SK-N-SH (cell line): ENCODE data around the gene MMP2. TPM values are rescaled to one million over a fixed set of nuclear protein-coding genes. Genes with fewer than 3 reads are reported as not detected.
A peak's percentile ranks its signal among the peaks of the same experiment; 100 is the strongest.

Source experiments
- CTCF ChIA-PET: fragments of 300-600, 350-600 bp; formaldehyde crosslinking; extraction: SDS; loops from one replicate; lab custom pipeline; 2021; lab: Yijun Ruan, JAX
- POLR2A ChIA-PET: fragments of 350-600 bp; sonication (Branson Sonifier 250); formaldehyde crosslinking; extraction: SDS; loops from one replicate; lab custom pipeline; 2020; ENCODE audit warnings: antibody characterized with exemption, inconsistent platforms; lab: Yijun Ruan, JAX
- DNase-seq: peaks from one replicate; pipeline ENCODE4 v3.0.0; 2012
- H2AFZ ChIP-seq: fragments of 200-600 bp; sonication (generic); 2 replicates; pipeline ENCODE4 v1.8.1; 2016; ENCODE audit warnings: antibody characterized with exemption, mild to moderate bottlenecking, low read depth
- H3F3A ChIP-seq: fragments of 200-600 bp; sonication (generic); replicated peaks from 2 replicates; pipeline ENCODE3; 2016; ENCODE audit warnings: antibody characterized with exemption, mild to moderate bottlenecking; ENCODE audit not compliant: insufficient read depth
- H3K27ac ChIP-seq, 2 experiments: fragments of 200-500 bp in 1 of 2; fragments of 200-600 bp in 1 of 2; sonication (Bioruptor generic) in 1 of 2; sonication (generic), shearing (Covaris generic) in 1 of 2; 2 replicates each; pipeline versions ENCODE4 v1.5.1 to v1.6.1; 2014 to 2016; ENCODE audit warnings: low read depth in 2 of 2, inconsistent platforms in 1 of 2, low read length in 1 of 2, mild to moderate bottlenecking in 1 of 2, mixed read lengths in 1 of 2
- H3K27me3 ChIP-seq: fragments of 200-600 bp; sonication (generic), shearing (Covaris generic); 2 replicates; pipeline ENCODE4 v1.6.1; 2016; ENCODE audit warnings: mixed run types; ENCODE audit not compliant: insufficient read depth
- H3K36me3 ChIP-seq, 2 experiments: fragments of 200-500 bp in 1 of 2; fragments of 200-600 bp in 1 of 2; sonication (Bioruptor generic) in 1 of 2; sonication (generic) in 1 of 2; replicated peaks in 1 of 2; 2 replicates each; pipeline versions ENCODE3 to v1.5.1; 2014 to 2016; ENCODE audit warnings: low read length in 1 of 2, mild to moderate bottlenecking in 1 of 2; ENCODE audit not compliant: insufficient read depth in 2 of 2, control insufficient read depth in 1 of 2
- H3K4me1 ChIP-seq, 2 experiments: fragments of 200-500 bp in 1 of 2; fragments of 200-600 bp in 1 of 2; sonication (Bioruptor generic) in 1 of 2; sonication (generic), shearing (Covaris generic) in 1 of 2; 2 replicates each; pipeline versions ENCODE4 v1.5.1 to v1.6.1; 2014 to 2016; ENCODE audit warnings: low read depth in 1 of 2, low read length in 1 of 2, mixed run types in 1 of 2; ENCODE audit not compliant: insufficient read depth in 2 of 2, control insufficient read depth in 1 of 2
- H3K4me2 ChIP-seq: fragments of 200-600 bp; sonication (generic), shearing (Covaris generic); 2 replicates; pipeline ENCODE4 v1.6.1; 2017; ENCODE audit warnings: mixed run types
- H3K4me3 ChIP-seq, 2 experiments: fragments of 200-500 bp in 1 of 2; fragments of 200-600 bp in 1 of 2; sonication (Bioruptor generic) in 1 of 2; sonication (generic), shearing (Covaris generic) in 1 of 2; 2 replicates each; pipeline versions ENCODE4 v1.5.1 to v1.8.1; 2014 to 2016; ENCODE audit warnings: low read depth in 2 of 2, inconsistent platforms in 1 of 2, low read length in 1 of 2, mild to moderate bottlenecking in 1 of 2, mixed read lengths in 1 of 2, moderate library complexity in 1 of 2
- H3K79me2 ChIP-seq: fragments of 200-600 bp; sonication (generic); 2 replicates; pipeline ENCODE4 v1.8.1; 2017; ENCODE audit warnings: mild to moderate bottlenecking; ENCODE audit not compliant: insufficient read depth
- H3K9ac ChIP-seq: fragments of 200-600 bp; sonication (generic); 2 replicates; pipeline ENCODE4 v1.6.1; 2017; ENCODE audit warnings: mixed run types
- H3K9me2 ChIP-seq: fragments of 200-600 bp; sonication (generic); 2 replicates; pipeline ENCODE4 v1.6.1; 2017; ENCODE audit warnings: mixed run types
- H3K9me3 ChIP-seq: fragments of 200-600 bp; sonication (generic); 2 replicates; pipeline ENCODE4 v1.6.1; 2017; ENCODE audit warnings: mixed run types, mild to moderate bottlenecking, moderate library complexity
- H4K20me1 ChIP-seq: fragments of 200-600 bp; sonication (generic); 2 replicates; pipeline ENCODE4 v1.6.1; 2017; ENCODE audit warnings: mild to moderate bottlenecking, mixed run types; ENCODE audit not compliant: insufficient read depth
- EZH2phosphoT487 ChIP-seq: fragments of 200-600 bp; sonication (generic); IDR thresholded peaks from 2 replicates; pipeline ENCODE4 v1.6.1; 2017; ENCODE audit warnings: low read depth, mixed run types, mild to moderate bottlenecking, antibody characterized with exemption, moderate library complexity, borderline replicate concordance
- FOSL2 ChIP-seq: IDR thresholded peaks from 2 replicates; pipeline ENCODE4 v1.4.0; 2012; ENCODE audit warnings: low read depth, mild to moderate bottlenecking, moderate library complexity, borderline replicate concordance
- GATA2 ChIP-seq: sonication (generic); formaldehyde crosslinking; IDR thresholded peaks from 2 replicates; pipeline ENCODE4 v1.5.0; 2020; ENCODE audit warnings: mild to moderate bottlenecking, missing genetic modification reagents
- MEF2A ChIP-seq: IDR thresholded peaks from 2 replicates; pipeline ENCODE4 v1.4.0; 2012; ENCODE audit warnings: low read depth, borderline replicate concordance
- MXI1 ChIP-seq: IDR thresholded peaks from 2 replicates; pipeline ENCODE4 v1.6.1; 2012; ENCODE audit warnings: mild to moderate bottlenecking, low read depth, low read length, improper control_type of control experiment
- NFIC ChIP-seq: IDR thresholded peaks from 2 replicates; pipeline ENCODE4 v1.4.0; 2012; ENCODE audit warnings: borderline replicate concordance
- NRF1 ChIP-seq: IDR thresholded peaks from 2 replicates; pipeline ENCODE4 v1.6.1; 2012; ENCODE audit warnings: low read depth, mild to moderate bottlenecking, low read length
- PBX3 ChIP-seq: IDR thresholded peaks from 2 replicates; pipeline ENCODE4; 2012
- POLR2AphosphoS5 ChIP-seq: IDR thresholded peaks from 2 replicates; pipeline ENCODE4 v1.6.1; 2012; ENCODE audit warnings: low read depth, low read length
- RCOR1 ChIP-seq: fragments of 150-350 bp; IDR thresholded peaks from 2 replicates; pipeline ENCODE4 v1.6.1; 2017; ENCODE audit warnings: antibody characterized with exemption, low read length
- RFX5 ChIP-seq: IDR thresholded peaks from 2 replicates; pipeline ENCODE4 v1.6.1; 2012; ENCODE audit warnings: mild to moderate bottlenecking, improper control_type of control experiment, low read length
- SMC3 ChIP-seq: IDR thresholded peaks from 2 replicates; pipeline ENCODE4 v1.6.1; 2012; ENCODE audit warnings: low read depth, low read length, improper control_type of control experiment
- TAF1 ChIP-seq: IDR thresholded peaks from 2 replicates; pipeline ENCODE4 v1.6.1; 2012; ENCODE audit warnings: low read depth, mild to moderate bottlenecking, low read length, moderate library complexity, borderline replicate concordance
- TCF12 ChIP-seq: IDR thresholded peaks from 2 replicates; pipeline ENCODE4 v1.4.0; 2012
- TEAD4 ChIP-seq: IDR thresholded peaks from 2 replicates; pipeline ENCODE4 v1.4.0; 2012; ENCODE audit warnings: mild to moderate bottlenecking, borderline replicate concordance; ENCODE audit not compliant: insufficient read depth
- WGBS: methylation state at CpG from one replicate; pipeline ENCODE4 v1.1.6; 2017; ENCODE audit warnings: low lambda C conversion rate; 5-methylcytosine and 5-hydroxymethylcytosine counted together
- polyA plus RNA-seq, 3 experiments: library from polyadenylated mRNA; depleted of rRNA; stranded (reverse); fragments of >200 nt; gene quantifications; 2 replicates each; pipeline ENCODE4 v1.2.3, GENCODE V29; 2012
- TF ChIP-seq, protein P1 (sequence below): fragments of 200-600 bp; sonication (generic); IDR thresholded peaks from 2 replicates; pipeline ENCODE4 v1.6.1; 2017; ENCODE audit warnings: antibody characterized with exemption, mild to moderate bottlenecking, moderate library complexity
- TF ChIP-seq, protein P2 (sequence below): fragments of 150-350 bp; IDR thresholded peaks from 2 replicates; pipeline ENCODE4 v1.6.1; 2016; ENCODE audit warnings: mild to moderate bottlenecking, low read depth, low read length
- TF ChIP-seq, protein P3 (sequence below): fragments of 150-350 bp; IDR thresholded peaks from 2 replicates; pipeline ENCODE4 v1.6.1; 2017; ENCODE audit warnings: antibody characterized with exemption, low read length, low read depth, borderline replicate concordance
- TF ChIP-seq, protein P4 (sequence below): IDR thresholded peaks from 2 replicates; pipeline ENCODE4 v1.4.0; 2012; ENCODE audit warnings: low read depth

Gene MMP2
- polyA plus RNA-seq, 1 of the 3 experiments (the other 2 are of a cell fraction): 1,101 TPM

- H3K4me2 ChIP-seq: no peak overlapping the region
- CTCF ChIA-PET: interaction anchor here (1.1 to 2.2 kb wide), 2 partner anchors 32 to 209 kb away, joined by 3 to 11 read pairs; no protein-coding TSS in a partner anchor
Observed at GRCh38 chr16:55497558-55497957, 18.6 kb downstream of the MMP2 start.

DNA sequence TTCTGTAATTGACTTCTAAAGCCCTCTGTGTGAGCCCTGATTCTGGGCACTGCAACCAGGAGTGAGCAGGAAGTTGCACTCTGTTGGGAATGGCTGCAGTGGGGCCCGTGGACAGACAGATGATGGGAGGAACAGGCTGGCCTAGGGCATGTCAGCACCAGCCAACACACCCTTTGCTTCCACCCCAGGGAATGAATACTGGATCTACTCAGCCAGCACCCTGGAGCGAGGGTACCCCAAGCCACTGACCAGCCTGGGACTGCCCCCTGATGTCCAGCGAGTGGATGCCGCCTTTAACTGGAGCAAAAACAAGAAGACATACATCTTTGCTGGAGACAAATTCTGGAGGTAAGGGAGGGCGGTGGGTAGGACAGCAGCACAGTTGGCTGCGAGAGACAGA is 19.1 kb downstream of the MMP2 start:
- H3K27me3 ChIP-seq: no peaks in the 10 kb centered on the region
- no peak overlapping the region for H3K4me3 ChIP-seq
- no peaks in the 10 kb centered on the region for H3K9me3 ChIP-seq
- H3K9ac ChIP-seq: no peak overlapping the region; the same call in 1 of the 2 replicates
- ChIA-PET CTCF (interaction anchor here (2.2 kb wide), 1 partner anchor 33 kb away, joined by 11 read pairs; no protein-coding TSS in a partner anchor), POLR2A (no interaction called here)
- H3K4me1 ChIP-seq: peaks cover 66 to 79% of the 10 kb centered on the region in 2 experiments
- H3K36me3 ChIP-seq: peaks cover 54 to 73% of the 10 kb centered on the region in 2 experiments
- TF ChIP-seq SMC3: no peak
- no peak for TF ChIP-seq RCOR1
- no peak for TF ChIP-seq MEF2A
- TF ChIP-seq PBX3: no peak
- TF ChIP-seq, protein P1, sequence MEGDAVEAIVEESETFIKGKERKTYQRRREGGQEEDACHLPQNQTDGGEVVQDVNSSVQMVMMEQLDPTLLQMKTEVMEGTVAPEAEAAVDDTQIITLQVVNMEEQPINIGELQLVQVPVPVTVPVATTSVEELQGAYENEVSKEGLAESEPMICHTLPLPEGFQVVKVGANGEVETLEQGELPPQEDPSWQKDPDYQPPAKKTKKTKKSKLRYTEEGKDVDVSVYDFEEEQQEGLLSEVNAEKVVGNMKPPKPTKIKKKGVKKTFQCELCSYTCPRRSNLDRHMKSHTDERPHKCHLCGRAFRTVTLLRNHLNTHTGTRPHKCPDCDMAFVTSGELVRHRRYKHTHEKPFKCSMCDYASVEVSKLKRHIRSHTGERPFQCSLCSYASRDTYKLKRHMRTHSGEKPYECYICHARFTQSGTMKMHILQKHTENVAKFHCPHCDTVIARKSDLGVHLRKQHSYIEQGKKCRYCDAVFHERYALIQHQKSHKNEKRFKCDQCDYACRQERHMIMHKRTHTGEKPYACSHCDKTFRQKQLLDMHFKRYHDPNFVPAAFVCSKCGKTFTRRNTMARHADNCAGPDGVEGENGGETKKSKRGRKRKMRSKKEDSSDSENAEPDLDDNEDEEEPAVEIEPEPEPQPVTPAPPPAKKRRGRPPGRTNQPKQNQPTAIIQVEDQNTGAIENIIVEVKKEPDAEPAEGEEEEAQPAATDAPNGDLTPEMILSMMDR: no peak
- no peak for TF ChIP-seq GATA2 (CRISPR knock-in tag)
- TF ChIP-seq NFIC: no peak
- no peak for TF ChIP-seq POLR2AphosphoS5
- TF ChIP-seq TCF12: no peak
- TF ChIP-seq RFX5: no peak
- TF ChIP-seq TEAD4: no peak
- H4K20me1 ChIP-seq: no peaks in the 10 kb centered on the region
- peak overlapping the region; percentile 67 to 94 for H3K27ac ChIP-seq
- 0 out of 2 replicates have a peak overlapping the region, but pooled peaks have one; percentile 8 for H3K4me2 ChIP-seq
- no peaks in the 10 kb centered on the region for H3K9me2 ChIP-seq
- peaks cover 10% of the 10 kb centered on the region; the same call in 1 of the 2 replicates for H3K79me2 ChIP-seq
- peaks cover 91% of the 10 kb centered on the region for H3F3A ChIP-seq
- no peak overlapping the region for H2AFZ ChIP-seq
- no peak for DNase-seq
- WGBS: 69% methylated on average over 3 of the region's 6 CpGs

More at GRCh38 chr16:55497558-55497957, 18.6 kb downstream of the MMP2 start:
- no peaks in the 10 kb centered on the region for H4K20me1 ChIP-seq
- no peaks in the 10 kb centered on the region for H3K27me3 ChIP-seq
- TF ChIP-seq, protein P2, sequence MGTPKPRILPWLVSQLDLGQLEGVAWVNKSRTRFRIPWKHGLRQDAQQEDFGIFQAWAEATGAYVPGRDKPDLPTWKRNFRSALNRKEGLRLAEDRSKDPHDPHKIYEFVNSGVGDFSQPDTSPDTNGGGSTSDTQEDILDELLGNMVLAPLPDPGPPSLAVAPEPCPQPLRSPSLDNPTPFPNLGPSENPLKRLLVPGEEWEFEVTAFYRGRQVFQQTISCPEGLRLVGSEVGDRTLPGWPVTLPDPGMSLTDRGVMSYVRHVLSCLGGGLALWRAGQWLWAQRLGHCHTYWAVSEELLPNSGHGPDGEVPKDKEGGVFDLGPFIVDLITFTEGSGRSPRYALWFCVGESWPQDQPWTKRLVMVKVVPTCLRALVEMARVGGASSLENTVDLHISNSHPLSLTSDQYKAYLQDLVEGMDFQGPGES: no peak
- TF ChIP-seq SMC3 (no peak), RCOR1 (no peak), FOSL2 (no peak), EZH2phosphoT487 (no peak), POLR2AphosphoS5 (no peak), MXI1 (no peak), TCF12 (no peak), TAF1 (no peak), RFX5 (no peak), NRF1 (no peak)
- TF ChIP-seq, protein P3, sequence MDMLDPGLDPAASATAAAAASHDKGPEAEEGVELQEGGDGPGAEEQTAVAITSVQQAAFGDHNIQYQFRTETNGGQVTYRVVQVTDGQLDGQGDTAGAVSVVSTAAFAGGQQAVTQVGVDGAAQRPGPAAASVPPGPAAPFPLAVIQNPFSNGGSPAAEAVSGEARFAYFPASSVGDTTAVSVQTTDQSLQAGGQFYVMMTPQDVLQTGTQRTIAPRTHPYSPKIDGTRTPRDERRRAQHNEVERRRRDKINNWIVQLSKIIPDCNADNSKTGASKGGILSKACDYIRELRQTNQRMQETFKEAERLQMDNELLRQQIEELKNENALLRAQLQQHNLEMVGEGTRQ: no peak
- TF ChIP-seq, protein P1: no peak
- TF ChIP-seq, protein P4, sequence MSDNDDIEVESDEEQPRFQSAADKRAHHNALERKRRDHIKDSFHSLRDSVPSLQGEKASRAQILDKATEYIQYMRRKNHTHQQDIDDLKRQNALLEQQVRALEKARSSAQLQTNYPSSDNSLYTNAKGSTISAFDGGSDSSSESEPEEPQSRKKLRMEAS: no peak
- peaks cover 59 to 79% of the 10 kb centered on the region in 2 experiments for H3K36me3 ChIP-seq
- 97% methylated on average over 3 of the region's 5 CpGs for whole genome bisulfite sequencing
- no peak for DNase-seq
- no peaks in the 10 kb centered on the region for H3K9me2 ChIP-seq
- H3K4me1 ChIP-seq: peaks cover 61 to 74% of the 10 kb centered on the region in 2 experiments
- H3K9me3 ChIP-seq: no peaks in the 10 kb centered on the region
- peaks cover 13% of the 10 kb centered on the region; the same call in 1 of the 2 replicates for H3K79me2 ChIP-seq
- H3K4me3 ChIP-seq: no peak overlapping the region
- POLR2A ChIA-PET: no interaction called here
- H3K9ac ChIP-seq: no peak overlapping the region; the same call in 1 of the 2 replicates
- H3F3A ChIP-seq: peaks cover 93% of the 10 kb centered on the region
- peak overlapping the region; percentile 67 to 94 for H3K27ac ChIP-seq
- H2AFZ ChIP-seq: no peak overlapping the region
